GM18502 (cell line): ENCODE measurements around the gene ETNPPL.
"Not testable (repeated sequence)": the region's sequence is repeated elsewhere in the genome, so short reads cannot be mapped to it uniquely, and the experiment has no call there.

ENCODE experiments used
- ATAC-seq: cut with Tn5 transposase; IDR thresholded peaks from one replicate; pipeline ENCODE4 v1.9.1; 2021; ENCODE audit warnings: mild to moderate bottlenecking; ENCODE audit not compliant: unreplicated experiment, poor library complexity

The ETNPPL gene

DNA sequence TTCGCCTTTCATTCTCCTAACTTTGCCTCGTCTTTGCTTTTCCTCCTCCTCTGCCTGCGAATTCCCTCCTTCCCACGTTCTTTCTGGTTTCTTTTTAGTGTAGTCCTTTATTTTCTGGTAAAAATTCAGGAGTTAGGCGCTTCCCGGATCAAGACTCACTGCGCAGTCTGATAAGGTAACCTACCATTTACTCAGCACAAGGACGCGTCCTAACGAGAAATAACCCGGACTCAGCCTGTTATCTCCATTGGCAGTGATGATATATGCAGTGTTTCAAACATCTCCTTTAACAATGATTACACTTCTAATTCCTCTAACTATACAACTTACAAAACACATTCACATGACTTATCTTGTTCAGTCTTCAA is 357 bp upstream of the ETNPPL start:
- ATAC-seq: no peak

DNA sequence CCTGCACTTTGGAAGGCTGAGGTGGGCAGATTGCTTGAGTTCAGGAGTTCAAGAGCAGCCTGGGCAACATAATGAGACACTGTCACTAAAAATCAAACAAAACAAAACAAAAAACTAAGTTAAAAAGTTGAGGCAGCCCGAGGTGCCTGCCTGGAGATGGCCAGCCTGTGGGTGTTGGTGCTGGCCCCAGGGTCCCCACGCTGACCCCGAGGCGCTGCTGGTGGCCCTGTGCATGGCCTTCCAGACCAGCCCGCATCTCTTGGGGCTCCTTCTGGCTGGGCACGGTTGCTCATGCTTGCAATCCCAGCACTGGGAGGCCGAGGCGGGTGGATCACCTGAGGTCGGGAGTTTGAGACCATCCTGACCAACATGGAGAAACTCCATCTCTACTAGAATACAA is 4.4 kb downstream of the ETNPPL start:
- no peak for ATAC-seq

DNA sequence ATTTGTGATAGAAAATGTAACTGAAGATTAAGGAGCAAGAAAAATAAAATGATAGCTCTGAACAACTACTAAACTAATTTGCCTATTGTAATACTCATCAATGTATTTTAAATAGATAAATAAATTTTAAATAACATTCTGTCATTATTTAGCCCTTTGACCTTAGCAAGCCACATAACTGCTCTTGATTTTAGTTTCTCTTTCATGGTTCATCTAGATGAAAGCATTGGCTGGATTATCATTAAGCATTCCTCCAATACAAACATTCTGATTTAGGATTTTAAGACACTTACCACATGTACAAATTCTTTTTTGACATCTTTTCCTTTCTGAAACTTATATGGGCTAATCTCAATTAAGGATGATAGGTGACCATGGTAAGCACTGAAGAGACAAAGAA is 8.5 kb downstream of the ETNPPL start:
- no peak for ATAC-seq

DNA sequence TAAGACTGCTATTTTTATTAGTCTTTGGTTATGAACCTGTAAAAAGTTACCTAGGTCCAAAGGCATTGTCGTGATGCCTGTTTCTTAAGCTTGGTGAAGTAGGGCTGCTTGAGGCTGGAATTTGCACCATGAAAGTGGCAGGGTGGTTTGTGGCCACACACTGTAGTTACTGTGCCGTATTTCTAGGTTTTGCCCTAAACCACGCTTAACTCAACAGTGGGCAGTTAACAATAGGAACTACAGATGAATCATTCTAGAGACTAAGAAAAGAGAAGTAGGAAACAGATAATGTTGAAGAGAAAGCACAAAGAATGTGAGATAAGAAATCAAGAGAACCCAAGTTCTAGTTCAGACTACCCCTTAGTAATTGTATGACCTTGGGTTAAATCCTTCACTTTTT is 11.5 kb downstream of the ETNPPL start:
- ATAC-seq: no peak

DNA sequence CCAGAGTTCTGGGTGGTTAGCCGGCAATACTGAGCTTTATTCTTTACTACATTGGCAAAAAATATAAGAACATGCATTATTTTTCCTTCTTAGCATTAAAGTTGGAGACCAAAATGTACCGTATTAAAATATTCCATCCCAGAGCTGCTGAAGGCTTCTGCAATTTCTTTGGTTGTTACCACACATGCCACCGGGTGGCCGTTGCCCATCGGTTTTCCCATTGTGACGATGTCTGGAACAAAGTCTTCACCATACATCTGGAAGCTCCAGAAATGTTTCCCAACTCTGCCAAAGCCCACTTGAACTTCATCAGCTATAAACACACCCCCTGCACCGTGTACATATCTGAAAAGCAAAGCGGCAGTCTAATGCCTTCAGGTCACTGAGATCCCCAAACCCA is 13.7 kb downstream of the ETNPPL start:
- ATAC-seq: no peak

DNA sequence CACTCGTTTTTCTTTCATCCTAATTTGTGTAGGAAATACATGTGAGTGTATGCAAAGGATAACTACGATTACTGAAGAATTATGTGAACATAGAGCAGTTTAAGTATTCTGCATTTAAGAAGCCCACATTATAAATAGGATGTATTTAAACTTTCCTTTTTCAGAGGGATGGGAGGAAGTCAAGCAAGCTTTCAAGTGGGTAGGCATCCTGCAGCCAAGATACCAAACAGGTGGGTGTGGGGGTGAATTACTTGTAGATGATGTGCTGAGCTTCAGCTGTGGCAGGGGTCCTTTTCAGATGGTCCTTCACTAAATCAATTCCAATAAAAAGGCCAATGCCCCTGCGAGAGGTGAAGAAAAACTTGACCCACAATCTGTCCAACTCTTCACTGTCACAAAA is 16.3 kb downstream of the ETNPPL start:
- no peak for ATAC-seq

DNA sequence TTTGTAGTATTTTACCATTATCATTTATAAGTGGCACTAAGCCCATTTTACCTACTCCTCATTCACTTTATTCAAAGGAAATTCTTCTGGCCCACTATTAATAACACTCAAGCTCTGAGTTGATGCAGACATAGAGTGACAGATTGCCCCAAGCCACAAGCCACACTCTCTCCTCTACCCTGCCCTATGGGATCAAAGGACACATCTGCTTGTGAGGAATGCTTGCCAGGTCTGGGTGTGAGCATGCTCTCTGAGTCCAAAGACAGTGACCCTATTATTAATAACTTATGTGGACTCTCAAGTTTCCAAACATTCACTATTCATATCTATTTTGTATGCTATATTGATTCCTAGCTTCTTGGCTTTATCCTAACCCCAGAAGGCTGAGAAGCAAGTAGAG is 18.5 kb downstream of the ETNPPL start:
- ATAC-seq: no peak

DNA sequence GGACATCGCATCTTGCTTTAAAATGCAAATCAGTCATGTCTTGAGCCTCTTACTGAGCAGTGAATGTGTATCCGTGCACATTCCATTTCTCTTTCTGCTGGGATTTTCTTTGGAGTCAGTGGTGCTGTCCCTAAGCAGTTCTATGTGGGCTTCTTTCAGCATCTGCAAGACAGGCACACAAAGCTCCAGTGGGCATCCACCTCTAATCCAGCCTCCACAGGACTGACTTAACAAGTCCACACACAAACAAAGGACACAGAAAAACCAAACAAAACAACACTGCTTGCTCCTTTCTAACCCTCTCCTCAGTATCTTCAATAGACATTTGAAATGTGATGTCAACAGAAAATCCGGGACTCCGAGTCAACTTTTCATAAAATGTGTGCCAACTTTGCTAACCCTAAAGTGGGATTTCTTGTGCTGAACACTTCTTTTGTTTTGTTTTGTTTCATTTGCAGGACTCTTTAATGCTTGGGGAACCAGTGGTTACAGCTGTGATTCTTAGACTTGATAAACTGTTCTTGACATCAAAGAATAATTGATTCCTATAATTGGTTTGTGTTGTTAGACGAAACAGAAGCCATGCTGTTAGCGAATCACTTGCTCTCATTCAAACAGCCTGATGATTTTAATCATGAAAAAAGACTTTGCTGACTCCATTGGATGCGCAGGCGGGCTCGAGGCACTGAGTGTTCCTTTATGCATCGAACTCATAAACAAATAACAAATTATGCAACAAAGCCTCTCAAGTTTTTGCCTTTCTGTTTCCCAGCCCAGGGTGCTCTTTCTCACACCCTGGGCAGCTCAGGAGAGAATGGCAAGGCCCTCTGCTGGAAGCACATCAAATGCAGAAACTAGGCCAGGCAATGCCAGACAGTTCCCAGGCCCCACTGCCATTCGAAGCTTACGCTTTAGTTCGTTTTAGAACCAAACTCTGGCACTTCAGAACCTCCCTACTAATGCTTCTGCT is 20.1 kb downstream of the ETNPPL start:
- no peak for ATAC-seq

DNA sequence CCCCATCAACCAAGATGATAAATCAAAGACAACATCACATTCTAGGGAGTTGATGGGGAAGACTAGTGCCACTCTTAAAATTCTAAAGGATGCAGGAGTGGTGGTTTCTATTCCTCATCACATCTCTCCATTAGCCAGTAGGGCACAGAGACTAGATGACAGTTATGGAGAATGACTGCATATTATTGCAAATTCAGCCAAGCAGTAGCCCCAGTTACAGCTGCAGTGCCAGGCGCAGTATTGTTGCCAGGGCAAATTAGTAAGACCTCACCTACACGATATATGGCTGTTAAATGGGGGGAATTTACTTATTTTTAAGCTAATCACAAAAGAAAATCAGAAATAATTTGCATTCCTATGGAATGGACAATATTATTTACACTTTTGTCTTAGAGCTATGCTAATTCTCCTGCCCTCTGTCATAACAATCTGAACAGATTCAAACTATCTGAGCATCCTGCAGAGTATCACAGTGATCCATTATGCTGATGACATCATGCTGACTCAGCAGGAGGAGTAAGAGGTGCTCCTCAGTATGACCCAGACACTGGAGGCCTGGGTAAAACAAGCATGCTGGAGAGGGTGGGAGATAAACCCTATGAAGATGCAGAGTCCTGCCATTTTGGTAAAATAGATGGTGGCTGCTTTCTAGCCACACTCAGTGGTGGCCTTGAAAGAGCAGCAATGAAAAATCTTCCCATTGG is 24.7 kb downstream of the ETNPPL start:
- ATAC-seq: no peak

DNA sequence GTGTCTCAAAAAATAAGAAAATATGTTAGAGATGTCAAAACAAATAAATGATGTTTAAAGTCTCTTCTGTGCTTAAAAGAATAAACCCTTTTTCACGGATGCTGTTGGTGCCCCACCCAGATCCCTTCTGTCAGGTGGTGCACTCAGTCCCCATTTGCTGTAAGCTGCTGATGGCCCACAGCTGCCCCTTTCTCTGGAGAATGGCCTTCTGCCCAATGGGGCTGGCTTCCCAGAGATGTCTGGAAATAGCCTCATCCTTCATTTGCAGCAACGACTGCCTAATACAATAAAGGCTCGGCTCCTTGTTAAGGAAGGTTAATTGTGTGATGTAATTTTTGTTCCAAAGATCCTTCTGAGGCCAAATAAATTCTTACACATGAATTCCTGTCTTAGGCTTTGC is 31.8 kb downstream of the ETNPPL start:
- ATAC-seq: no peak

DNA sequence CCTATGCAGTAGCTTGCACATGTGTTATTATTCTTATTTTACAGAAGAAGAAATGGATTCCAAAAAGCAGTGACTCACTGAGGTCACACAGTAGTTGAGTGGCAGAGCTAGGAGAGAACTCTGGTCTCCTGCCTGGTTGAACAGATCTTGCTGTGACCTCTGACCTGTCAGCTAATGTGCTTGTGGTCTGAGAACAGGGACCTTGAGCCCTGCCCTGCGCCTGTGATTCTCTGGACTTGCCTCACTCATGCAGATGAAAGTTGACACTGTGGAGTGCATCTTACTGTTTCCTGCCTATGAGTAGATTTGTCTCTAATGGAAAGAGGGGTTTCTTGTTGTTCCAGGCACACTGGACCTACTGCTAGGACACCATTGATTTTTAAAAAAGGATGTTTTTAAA is 32.3 kb downstream of the ETNPPL start:
- ATAC-seq: no peak

DNA sequence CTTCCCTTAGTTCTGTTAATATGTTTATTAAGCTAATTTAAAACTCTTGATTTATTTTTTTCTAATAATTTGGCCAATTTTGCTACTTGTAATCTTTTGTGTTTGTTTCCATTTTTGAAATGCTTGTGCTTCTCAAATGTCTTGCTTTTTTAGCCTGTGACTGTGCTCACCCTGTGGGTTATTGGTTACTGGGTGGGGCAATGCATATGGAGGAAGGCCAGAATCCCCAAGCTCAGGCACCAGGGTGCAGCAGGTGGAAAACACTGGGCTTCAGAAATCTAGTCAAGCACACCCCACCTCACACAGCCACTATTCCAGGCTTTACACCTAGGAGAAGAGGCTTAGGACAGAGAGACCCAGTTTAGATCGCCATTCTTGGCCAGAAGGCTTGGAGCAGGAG is 33.1 kb downstream of the ETNPPL start:
- ATAC-seq: no peak

DNA sequence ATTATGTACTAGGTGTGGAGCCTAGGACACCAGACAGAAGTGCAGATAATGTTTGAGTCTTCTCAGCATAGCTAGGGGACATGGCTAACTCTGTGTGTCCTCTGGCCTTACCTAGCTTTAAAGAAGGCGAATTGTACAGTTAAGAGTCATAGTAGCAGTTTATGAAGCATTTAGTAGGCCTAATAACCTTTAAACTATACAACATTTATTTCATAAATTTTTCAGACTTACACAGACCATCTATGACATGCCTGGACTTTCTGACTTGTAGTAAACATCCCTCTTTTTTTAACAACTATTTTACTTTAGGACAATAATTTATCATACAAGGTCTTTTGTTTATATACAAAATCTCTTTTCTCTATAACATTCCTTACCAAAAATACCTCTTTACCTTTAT is 37.4 kb downstream of the ETNPPL start:
- ATAC-seq: no peak

DNA sequence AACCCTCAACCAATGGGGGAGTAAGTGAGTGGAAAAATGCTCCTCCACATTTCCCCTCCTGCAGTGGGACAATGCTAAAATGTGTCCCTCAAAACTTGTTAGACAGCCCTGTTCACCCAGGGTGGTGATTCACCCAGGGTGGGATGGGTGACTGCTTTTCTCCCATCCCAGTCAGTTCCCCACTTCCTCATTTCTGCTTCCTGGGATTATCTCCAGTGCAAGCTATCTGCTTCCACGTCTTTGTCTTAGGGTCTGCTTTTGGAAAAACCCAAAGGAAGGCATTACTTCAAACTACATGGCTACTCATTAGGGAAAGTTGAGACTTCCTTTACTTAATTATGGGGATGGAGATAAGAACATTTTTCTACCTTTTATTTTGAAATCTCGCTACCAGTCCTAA is 45.5 kb downstream of the ETNPPL start:
- no peak for ATAC-seq

DNA sequence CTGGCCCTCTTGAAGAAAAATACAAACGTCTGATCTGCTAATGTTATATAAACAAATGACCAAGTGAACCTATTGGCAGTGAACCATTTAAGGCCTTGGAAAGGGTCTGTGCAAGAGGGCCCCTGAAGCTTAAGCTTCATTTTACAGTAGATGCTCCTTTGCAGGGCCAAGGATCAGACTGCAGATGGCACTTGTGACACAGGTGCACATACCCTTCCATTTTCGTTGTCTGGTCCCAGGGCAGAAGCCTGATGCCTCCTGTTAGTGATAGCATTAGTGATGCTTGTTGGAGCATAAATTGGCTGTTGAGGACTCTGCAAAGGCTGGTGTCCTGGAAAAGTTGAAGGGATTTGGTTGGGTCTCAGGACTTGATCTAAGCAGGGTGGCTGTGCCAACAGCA is 46.5 kb downstream of the ETNPPL start:
- no peak for ATAC-seq

DNA sequence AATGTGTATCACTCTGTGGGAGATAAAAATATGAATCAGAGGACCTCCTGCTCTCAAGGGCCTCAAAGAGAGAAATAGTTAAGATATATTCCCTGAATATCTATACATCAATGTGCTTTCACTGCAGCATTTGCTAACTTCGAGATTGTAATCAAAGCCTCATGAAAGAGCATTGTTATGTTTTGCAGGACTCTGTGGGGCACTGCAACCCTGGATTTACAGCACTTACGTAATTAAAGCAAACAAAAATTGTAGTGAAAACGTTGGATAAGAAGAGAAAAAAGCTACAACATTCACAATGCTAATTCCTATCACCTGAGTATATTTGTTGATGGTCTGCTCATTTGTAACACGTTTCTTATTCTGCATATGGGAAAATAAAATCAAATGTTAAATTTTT is 48.0 kb downstream of the ETNPPL start:
- ATAC-seq: no peak

DNA sequence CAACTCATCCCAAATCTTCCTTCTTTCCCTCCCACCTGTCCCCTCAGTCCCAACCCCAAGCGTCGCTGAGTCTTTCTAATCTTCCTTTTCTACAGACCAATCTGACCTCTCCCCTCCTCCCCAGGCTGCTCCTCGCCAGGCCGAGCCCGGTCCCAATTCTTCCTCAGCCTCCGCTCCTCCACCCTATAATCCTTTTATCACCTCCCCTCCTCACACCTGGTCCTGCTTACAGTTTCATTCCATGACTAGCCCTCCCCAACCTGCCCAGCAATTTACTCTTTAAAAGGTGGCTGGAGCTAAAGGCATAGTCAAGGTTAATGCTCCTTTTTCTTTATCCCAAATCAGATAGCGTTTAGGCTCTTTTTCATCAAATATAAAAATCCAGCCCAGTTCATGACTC is 52.3 kb downstream of the ETNPPL start:
- ATAC-seq: not testable (repeated sequence)

DNA sequence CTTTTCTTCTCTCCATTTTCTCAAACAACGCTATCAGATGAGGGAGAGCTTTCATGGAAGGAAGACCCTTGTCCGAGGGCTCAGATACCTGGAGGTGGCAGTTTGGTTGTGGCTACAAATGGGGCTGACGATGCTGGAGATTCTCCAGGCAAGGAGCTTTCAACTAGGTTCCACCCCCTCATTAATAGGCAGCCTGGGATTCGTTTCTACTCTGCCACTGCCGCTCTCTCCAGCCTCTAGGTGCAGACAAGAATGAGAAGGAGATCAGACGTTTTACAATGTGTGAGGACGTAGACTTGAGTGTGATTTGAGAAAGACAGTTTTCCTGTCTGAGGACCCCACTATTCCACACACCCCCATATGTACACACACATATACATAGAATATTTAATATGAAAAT is 53.1 kb downstream of the ETNPPL start:
- ATAC-seq: no peak

DNA sequence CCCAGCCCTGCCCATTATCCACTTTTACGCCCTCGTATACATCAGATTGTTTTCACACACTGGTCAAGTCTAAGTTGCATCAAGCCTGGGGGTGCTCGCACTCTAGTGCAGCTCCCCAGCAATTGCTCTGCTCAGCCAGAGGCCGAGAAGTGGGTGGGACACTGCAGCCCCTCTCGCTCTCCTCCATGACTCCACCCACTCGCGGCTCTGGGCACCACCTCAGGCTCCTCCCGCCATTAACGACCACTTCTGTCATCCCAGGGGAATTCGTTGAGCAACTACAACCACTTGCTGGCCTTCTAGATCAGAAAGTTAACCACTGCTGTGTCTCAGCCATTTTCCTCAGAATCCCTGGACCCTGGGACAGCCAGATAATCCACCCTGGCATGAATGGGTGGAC is 53.6 kb downstream of the ETNPPL start:
- ATAC-seq: no peak

DNA sequence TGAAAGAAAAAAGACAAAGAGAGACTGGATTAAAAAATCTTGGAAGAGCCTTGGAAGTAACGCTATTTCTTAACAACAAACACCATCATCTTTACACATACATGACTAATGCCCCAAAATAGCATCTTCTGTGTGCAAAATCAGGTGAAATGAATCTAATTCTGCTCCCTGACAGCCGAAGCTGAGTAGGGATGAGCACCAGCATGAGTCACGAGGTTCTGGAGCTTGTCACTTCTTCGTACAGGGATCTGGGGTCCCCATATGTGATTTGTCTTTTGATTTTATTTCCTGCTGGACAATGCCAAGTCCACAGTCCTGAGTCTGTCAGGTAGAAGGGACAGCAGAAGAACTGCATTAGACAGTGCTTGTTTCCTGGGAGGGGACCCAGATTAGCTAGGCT is 56.6 kb downstream of the ETNPPL start:
- ATAC-seq: no peak

DNA sequence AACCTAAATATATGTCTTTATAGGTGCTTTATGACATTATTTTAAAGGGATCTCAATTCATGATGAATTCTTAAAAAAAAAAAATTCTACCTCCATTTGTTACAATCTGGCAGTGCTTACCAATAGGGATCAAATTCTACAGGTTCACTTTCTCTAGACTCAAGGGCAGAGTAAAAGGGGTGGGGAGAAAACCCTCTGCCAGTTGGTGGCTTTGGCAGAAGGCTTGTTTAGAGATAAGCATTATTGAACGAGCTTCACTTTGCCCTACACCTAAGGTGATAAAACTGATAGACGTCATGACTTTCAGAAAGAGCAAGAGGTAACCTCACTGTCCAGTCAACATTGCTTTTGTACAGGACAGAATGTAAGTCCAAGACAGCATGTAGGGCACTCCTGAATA is 58.9 kb downstream of the ETNPPL start:
- ATAC-seq: no peak

DNA sequence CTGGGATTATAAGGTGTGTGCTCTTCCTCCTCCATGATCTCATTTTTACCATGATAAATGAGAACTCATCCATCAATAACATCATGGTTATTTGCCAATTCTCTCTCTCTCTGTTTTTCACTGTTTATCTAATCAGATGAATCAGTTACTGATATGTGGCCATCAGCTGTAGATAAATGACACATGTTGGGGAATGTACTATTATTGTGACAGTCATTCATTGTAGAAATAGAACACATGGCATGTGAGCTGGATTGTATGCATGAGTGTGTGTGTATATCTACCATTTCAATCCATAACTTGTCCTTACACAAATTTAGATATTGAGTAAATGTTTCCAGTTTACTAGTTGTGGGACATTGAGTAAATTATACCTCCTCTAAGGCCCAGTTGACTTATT is 59.5 kb downstream of the ETNPPL start:
- ATAC-seq: peak; percentile 8
